NB4 (cell line): ENCODE data around the gene ZBTB7C.

Experiments used
- MYC ChIP-seq: IDR thresholded peaks from 2 replicates; pipeline ENCODE4 v1.6.1; 2011; ENCODE audit warnings: low read depth, low read length
- POLR2A ChIP-seq: IDR thresholded peaks from 2 replicates; pipeline ENCODE4 v1.6.1; 2011; ENCODE audit warnings: mild to moderate bottlenecking; ENCODE audit not compliant: insufficient read length; ENCODE audit errors: extremely low read depth
- TF ChIP-seq, protein P1 (sequence below): IDR thresholded peaks from one replicate; pipeline ENCODE4 v1.5.1; 2012; ENCODE audit warnings: low read depth, low read length
- TF ChIP-seq, protein P2 (sequence below): IDR thresholded peaks from 2 replicates; pipeline ENCODE4 v1.6.1; 2011; ENCODE audit warnings: low read depth, low read length

DNA sequence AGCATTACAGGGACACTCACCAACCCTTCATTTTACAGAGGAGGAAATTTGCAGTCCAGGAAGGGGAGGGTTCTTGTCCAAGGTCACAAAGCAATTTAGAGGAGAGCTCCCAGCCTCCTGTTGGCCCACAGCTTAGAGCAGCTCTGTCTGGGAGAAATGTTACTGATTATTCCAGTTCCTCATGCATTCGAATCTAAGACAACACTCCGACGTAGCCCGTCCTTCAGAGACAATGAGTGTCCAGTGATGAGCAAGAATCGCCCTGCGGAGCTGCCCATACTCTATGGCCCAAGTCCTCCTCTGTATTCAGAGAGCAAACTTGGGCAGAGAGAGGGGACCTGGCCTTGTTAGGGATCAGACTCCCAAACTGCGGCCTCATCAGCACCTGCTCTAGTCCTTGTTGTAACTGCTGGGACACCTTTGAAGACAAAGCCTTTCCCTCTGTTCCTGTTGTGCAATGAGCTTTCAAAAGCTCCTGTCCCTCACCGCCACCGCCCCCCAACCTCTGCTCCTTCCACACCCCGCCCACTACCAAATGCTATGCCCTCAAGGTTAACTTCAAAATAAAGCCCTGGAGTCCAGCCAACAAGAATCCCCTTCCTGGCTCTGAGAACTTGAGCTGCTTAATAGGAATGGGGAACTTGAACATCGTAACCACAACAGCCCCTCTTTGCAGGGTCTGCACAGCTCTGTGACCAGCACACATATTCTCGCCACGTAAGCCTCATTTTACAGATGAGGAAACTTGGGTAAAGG, 243.9 kb downstream of the ZBTB7C start:
- TF ChIP-seq, protein P1, sequence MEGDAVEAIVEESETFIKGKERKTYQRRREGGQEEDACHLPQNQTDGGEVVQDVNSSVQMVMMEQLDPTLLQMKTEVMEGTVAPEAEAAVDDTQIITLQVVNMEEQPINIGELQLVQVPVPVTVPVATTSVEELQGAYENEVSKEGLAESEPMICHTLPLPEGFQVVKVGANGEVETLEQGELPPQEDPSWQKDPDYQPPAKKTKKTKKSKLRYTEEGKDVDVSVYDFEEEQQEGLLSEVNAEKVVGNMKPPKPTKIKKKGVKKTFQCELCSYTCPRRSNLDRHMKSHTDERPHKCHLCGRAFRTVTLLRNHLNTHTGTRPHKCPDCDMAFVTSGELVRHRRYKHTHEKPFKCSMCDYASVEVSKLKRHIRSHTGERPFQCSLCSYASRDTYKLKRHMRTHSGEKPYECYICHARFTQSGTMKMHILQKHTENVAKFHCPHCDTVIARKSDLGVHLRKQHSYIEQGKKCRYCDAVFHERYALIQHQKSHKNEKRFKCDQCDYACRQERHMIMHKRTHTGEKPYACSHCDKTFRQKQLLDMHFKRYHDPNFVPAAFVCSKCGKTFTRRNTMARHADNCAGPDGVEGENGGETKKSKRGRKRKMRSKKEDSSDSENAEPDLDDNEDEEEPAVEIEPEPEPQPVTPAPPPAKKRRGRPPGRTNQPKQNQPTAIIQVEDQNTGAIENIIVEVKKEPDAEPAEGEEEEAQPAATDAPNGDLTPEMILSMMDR, result no peak
- TF ChIP-seq POLR2A (no peak), MYC (no peak)
- TF ChIP-seq, protein P2, sequence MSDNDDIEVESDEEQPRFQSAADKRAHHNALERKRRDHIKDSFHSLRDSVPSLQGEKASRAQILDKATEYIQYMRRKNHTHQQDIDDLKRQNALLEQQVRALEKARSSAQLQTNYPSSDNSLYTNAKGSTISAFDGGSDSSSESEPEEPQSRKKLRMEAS, result no peak
